Measurements from ENCODE around the gene RTN4R. TPM values are rescaled to one million over a fixed set of nuclear protein-coding genes. Genes with fewer than 3 reads are reported as not detected.

RTN4R gene
- total RNA-seq, 1 donor from 2014 or later: 2.9 TPM

DNA sequence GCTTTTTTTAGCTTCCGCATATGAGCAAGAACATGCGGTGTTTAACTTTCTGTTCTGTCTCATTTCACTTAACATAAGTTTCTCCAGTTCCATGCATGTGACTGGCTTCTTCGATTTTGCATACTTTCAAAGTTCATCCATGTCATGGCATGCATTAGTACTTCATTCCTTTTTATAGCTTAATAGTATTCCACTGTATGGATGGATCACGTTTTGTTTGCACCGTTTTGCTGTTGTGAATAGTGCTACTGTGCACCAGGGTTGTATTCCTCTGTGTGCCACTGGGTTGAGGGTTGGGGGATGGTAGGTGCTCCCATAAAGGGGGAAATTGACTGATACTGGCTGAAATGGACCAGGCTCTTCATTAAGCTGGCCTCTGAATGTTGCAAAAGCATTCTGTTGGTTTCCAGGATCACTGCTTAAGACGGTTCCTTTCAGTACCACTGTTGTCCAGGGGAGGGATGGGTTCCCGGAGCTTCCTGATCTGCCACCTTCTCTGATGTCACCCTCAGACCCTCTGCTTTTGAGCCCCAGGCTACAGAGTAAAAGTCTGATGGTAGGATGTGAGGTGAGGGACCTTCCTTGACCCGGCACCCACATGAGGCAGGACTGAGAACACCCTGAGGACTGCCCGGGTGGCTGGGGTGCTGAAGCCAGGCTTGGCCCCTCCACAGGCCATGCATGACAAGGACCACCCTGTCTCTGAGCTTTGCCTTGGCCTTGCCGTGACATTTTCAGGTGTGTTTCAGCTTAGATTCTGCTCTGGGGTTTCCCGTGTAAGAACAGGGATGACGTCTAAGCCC is 27.3 kb upstream of the RTN4R start:
- Mint-ChIP-seq H3K27ac (ENCODE audit: unreplicated experiment) (no peak overlapping the region), H3K36me3 (ENCODE audit: low read depth, unreplicated experiment) (no peaks in the 10 kb centered on the region), H3K9me3 (ENCODE audit: unreplicated experiment) (no peaks in the 10 kb centered on the region), H3K4me3 (ENCODE audit: unreplicated experiment) (no peak overlapping the region), H3K27me3 (ENCODE audit: low read depth, unreplicated experiment) (peaks cover 55% of the 10 kb centered on the region), H3K4me1 (ENCODE audit: low read depth, unreplicated experiment) (no peaks in the 10 kb centered on the region)
- Histone ChIP-seq H2AFZ (ENCODE audit: low read depth, low read length) (no peak overlapping the region), H3K79me2 (ENCODE audit: insufficient read depth, low read length) (no peaks in the 10 kb centered on the region), H3K4me1 (ENCODE audit: insufficient read depth, low read length) (peaks cover 2% of the 10 kb centered on the region), H3K9ac (ENCODE audit: low read length) (no peak overlapping the region), H3K9me3 (ENCODE audit: insufficient read depth, low read depth, low read length) (no peaks in the 10 kb centered on the region), H3K4me2 (ENCODE audit: low read length) (no peak overlapping the region), H4K20me1 (ENCODE audit: insufficient read depth, low read length) (peaks cover 3% of the 10 kb centered on the region), H3K4me3 (ENCODE audit: insufficient read depth, low read depth, low read length) (no peak overlapping the region), H3K27ac (ENCODE audit: low read depth, low read length) (no peak overlapping the region), H3K27me3 (ENCODE audit: insufficient read depth, low read length) (peaks cover 19% of the 10 kb centered on the region), H3K36me3 (ENCODE audit: insufficient read depth, low read length) (no peaks in the 10 kb centered on the region)
- TF ChIP-seq, protein P1, sequence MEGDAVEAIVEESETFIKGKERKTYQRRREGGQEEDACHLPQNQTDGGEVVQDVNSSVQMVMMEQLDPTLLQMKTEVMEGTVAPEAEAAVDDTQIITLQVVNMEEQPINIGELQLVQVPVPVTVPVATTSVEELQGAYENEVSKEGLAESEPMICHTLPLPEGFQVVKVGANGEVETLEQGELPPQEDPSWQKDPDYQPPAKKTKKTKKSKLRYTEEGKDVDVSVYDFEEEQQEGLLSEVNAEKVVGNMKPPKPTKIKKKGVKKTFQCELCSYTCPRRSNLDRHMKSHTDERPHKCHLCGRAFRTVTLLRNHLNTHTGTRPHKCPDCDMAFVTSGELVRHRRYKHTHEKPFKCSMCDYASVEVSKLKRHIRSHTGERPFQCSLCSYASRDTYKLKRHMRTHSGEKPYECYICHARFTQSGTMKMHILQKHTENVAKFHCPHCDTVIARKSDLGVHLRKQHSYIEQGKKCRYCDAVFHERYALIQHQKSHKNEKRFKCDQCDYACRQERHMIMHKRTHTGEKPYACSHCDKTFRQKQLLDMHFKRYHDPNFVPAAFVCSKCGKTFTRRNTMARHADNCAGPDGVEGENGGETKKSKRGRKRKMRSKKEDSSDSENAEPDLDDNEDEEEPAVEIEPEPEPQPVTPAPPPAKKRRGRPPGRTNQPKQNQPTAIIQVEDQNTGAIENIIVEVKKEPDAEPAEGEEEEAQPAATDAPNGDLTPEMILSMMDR (IDR thresholded peaks at IDR 0.05; ENCODE audit: insufficient read depth, low read depth, low read length): no peak
- no peak for TF ChIP-seq EZH2 (IDR thresholded peaks at IDR 0.05; ENCODE audit: insufficient read depth, low read length)
- DNase-seq (ENCODE audit: low read depth) (no peak), FAIRE-seq (no peak)

DNA sequence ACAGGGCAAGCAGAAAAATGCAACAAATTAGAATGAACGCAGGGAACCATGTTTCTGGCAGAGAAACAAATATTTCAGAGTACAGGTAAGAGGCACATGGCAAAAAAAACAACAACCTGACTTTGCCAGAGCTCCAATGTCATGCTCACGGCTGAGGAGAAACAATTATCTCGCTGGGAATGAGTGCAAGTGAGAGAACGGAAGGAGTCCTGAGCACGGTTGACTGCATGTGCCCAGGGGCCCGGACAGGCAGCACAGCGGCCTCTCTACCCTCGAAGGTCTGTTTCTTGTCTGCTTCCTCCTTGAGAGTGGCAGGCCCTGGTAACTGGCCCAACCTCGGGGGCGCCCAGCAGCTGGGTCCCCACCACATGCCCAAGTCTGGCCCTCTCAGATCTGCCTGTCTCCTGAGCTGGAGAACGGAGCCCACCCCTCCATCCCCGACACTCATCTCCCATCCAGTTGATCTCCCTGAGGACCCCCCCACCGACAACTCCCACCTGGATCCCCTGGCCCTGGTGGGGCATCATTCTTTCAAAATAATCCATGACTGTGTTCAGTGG is 24.6 kb upstream of the RTN4R start:
- Histone ChIP-seq H3K27ac (ENCODE audit: low read depth, low read length) (no peak overlapping the region), H3K4me3 (ENCODE audit: insufficient read depth, low read depth, low read length) (no peak overlapping the region), H3K36me3 (ENCODE audit: insufficient read depth, low read length) (no peaks in the 10 kb centered on the region), H3K27me3 (ENCODE audit: insufficient read depth, low read length) (peaks cover 16% of the 10 kb centered on the region), H4K20me1 (ENCODE audit: insufficient read depth, low read length) (peaks cover 3% of the 10 kb centered on the region), H3K9me3 (ENCODE audit: insufficient read depth, low read depth, low read length) (no peaks in the 10 kb centered on the region), H3K79me2 (ENCODE audit: insufficient read depth, low read length) (no peaks in the 10 kb centered on the region), H3K9ac (ENCODE audit: low read length) (no peak overlapping the region), H3K4me1 (ENCODE audit: insufficient read depth, low read length) (no peaks in the 10 kb centered on the region), H3K4me2 (ENCODE audit: low read length) (no peak overlapping the region), H2AFZ (ENCODE audit: low read depth, low read length) (no peak overlapping the region)
- TF ChIP-seq, protein P1 (IDR thresholded peaks at IDR 0.05; ENCODE audit: insufficient read depth, low read depth, low read length): no peak
- no peak for TF ChIP-seq EZH2 (IDR thresholded peaks at IDR 0.05; ENCODE audit: insufficient read depth, low read length)
- Mint-ChIP-seq H3K27ac (ENCODE audit: unreplicated experiment) (no peak overlapping the region), H3K4me3 (ENCODE audit: unreplicated experiment) (no peak overlapping the region), H3K4me1 (ENCODE audit: low read depth, unreplicated experiment) (no peaks in the 10 kb centered on the region), H3K27me3 (ENCODE audit: low read depth, unreplicated experiment) (peaks cover 58% of the 10 kb centered on the region), H3K9me3 (ENCODE audit: unreplicated experiment) (no peaks in the 10 kb centered on the region), H3K36me3 (ENCODE audit: low read depth, unreplicated experiment) (no peaks in the 10 kb centered on the region)
- FAIRE-seq (no peak), DNase-seq (ENCODE audit: low read depth) (no peak)

DNA sequence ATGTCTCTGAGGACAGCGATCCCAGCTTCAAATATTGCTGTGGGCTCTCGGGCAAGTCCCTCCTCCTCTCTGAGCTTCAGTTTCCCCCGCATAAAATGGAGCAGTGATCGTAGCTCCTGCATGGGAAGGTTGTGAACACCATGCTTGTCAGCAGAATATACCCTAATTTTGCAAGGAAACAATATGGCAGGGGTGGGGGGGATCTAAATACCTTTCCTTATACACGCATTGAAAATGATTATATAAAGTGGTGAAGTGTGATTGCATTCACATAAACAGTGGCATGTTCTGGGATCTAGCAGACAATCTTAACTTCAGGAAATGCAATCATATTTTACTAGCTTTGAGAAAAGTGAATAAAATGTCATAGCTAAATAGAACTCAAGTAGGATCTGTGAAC is 24.0 kb upstream of the RTN4R start:
- Histone ChIP-seq H2AFZ (ENCODE audit: low read depth, low read length) (no peak overlapping the region), H3K27me3 (ENCODE audit: insufficient read depth, low read length) (peaks cover 10% of the 10 kb centered on the region), H3K4me1 (ENCODE audit: insufficient read depth, low read length) (no peaks in the 10 kb centered on the region), H3K79me2 (ENCODE audit: insufficient read depth, low read length) (no peaks in the 10 kb centered on the region), H3K9me3 (ENCODE audit: insufficient read depth, low read depth, low read length) (no peaks in the 10 kb centered on the region), H4K20me1 (ENCODE audit: insufficient read depth, low read length) (no peaks in the 10 kb centered on the region), H3K27ac (ENCODE audit: low read depth, low read length) (no peak overlapping the region), H3K36me3 (ENCODE audit: insufficient read depth, low read length) (no peaks in the 10 kb centered on the region), H3K9ac (ENCODE audit: low read length) (no peak overlapping the region), H3K4me3 (ENCODE audit: insufficient read depth, low read depth, low read length) (no peak overlapping the region), H3K4me2 (ENCODE audit: low read length) (no peak overlapping the region)
- Mint-ChIP-seq H3K27ac (ENCODE audit: unreplicated experiment) (no peak overlapping the region), H3K4me3 (ENCODE audit: unreplicated experiment) (no peak overlapping the region), H3K4me1 (ENCODE audit: low read depth, unreplicated experiment) (no peaks in the 10 kb centered on the region), H3K27me3 (ENCODE audit: low read depth, unreplicated experiment) (peaks cover 54% of the 10 kb centered on the region), H3K9me3 (ENCODE audit: unreplicated experiment) (no peaks in the 10 kb centered on the region), H3K36me3 (ENCODE audit: low read depth, unreplicated experiment) (no peaks in the 10 kb centered on the region)
- TF ChIP-seq, protein P1 (IDR thresholded peaks at IDR 0.05; ENCODE audit: insufficient read depth, low read depth, low read length): no peak
- no peak for TF ChIP-seq EZH2 (IDR thresholded peaks at IDR 0.05; ENCODE audit: insufficient read depth, low read length)
- FAIRE-seq (no peak), DNase-seq (ENCODE audit: low read depth) (no peak)
